LNCAP (cell line): ENCODE measurements around the gene ANKRD61.

Experiments used
- CTCF ChIP-seq: fragments of 450-650 bp; IDR thresholded peaks from 2 replicates; pipeline ENCODE4 v1.5.1; 2017; ENCODE audit warnings: mild to moderate bottlenecking

ANKRD61 gene

GRCh38 chr7:6015917-6016652 lies 15.1 kb upstream of the ANKRD61 start:
- no peak for TF ChIP-seq CTCF

GRCh38 chr7:6016653-6016966 lies 14.6 kb upstream of the ANKRD61 start:
- TF ChIP-seq CTCF, result no peak

GRCh38 chr7:6020371-6021286 lies 10.5 kb upstream of the ANKRD61 start:
- TF ChIP-seq CTCF, result no peak

GRCh38 chr7:6022707-6023106 lies 8.5 kb upstream of the ANKRD61 start:
- no peak for TF ChIP-seq CTCF

- no peak for TF ChIP-seq CTCF
These were observed 7.2 kb upstream of the ANKRD61 start for GRCh38 chr7:6023974-6024435.

- no peak; the same call in 1 of the 2 replicates for TF ChIP-seq CTCF
These were observed 5.0 kb upstream of the ANKRD61 start for GRCh38 chr7:6026011-6026819.

- no peak for TF ChIP-seq CTCF
These were observed 4.3 kb upstream of the ANKRD61 start for GRCh38 chr7:6026820-6027311.
